Muscle of leg (tissue), 11 donors: ENCODE measurements around the gene RPS6KA5. TPM values are rescaled to one million over a fixed set of nuclear protein-coding genes. Genes with fewer than 3 reads are reported as not detected.

Experiments
- DNase-seq: peaks from one replicate; pipeline ENCODE4 v3.0.0; 2013
- H3K27ac ChIP-seq: one replicate; pipeline ENCODE4 v1.5.1; 2013; ENCODE audit warnings: mild to moderate bottlenecking, low read length, control low read depth
- H3K27me3 ChIP-seq: one replicate; pipeline ENCODE4 v1.6.1; 2013; ENCODE audit warnings: low read length; ENCODE audit not compliant: control insufficient read depth, insufficient read depth
- H3K36me3 ChIP-seq: one replicate; pipeline ENCODE4 v1.6.1; 2013; ENCODE audit warnings: low read length; ENCODE audit not compliant: control insufficient read depth, insufficient read depth
- H3K4me1 ChIP-seq: one replicate; pipeline ENCODE4 v1.6.1; 2013; ENCODE audit warnings: low read length; ENCODE audit not compliant: control insufficient read depth, insufficient read depth
- H3K4me3 ChIP-seq: one replicate; pipeline ENCODE4 v1.5.1; 2013; ENCODE audit warnings: low read length, control low read depth
- H3K9me3 ChIP-seq: replicated peaks from 2 replicates; pipeline ENCODE4 v1.6.1; 2013; ENCODE audit warnings: low read depth, low read length; ENCODE audit not compliant: control insufficient read depth
- WGBS: methylation state at CpG from one replicate; pipeline ENCODE4 v1.1.5; 2013; ENCODE audit warnings: missing lambda C conversion rate; ENCODE audit not compliant: insufficient coverage; 5-methylcytosine and 5-hydroxymethylcytosine counted together
- polyA plus RNA-seq, 8 donors: library from polyadenylated mRNA; unstranded; fragments of 120-200 nt; gene quantifications; one replicate each; pipeline versions ENCODE4 v1.2.1 to v1.2.3, GENCODE V29; 2013; ENCODE audit warnings: inconsistent platforms in 1 of 8, low replicate concordance in 1 of 8; ENCODE audit not compliant: insufficient read length in 8 of 8, insufficient read depth in 1 of 8
- total RNA-seq: library from RNA; stranded (reverse); fragments of 120-200 nt; gene quantifications from one replicate; pipeline ENCODE4 v1.2.4, GENCODE V29; 2013

RPS6KA5 gene
- total and polyA plus RNA-seq, 9 donors = 2.4 to 8.2 (median 6.7) TPM

GRCh38 chr14:90979515-90979914, 80.9 kb downstream of the RPS6KA5 start:
- Histone ChIP-seq H3K4me1 (peaks cover 3% of the 10 kb centered on the region), H3K9me3 (no peaks in the 10 kb centered on the region), H3K27me3 (no peaks in the 10 kb centered on the region), H3K27ac (peak overlapping the region; percentile 31), H3K4me3 (no peak overlapping the region), H3K36me3 (peaks cover 4% of the 10 kb centered on the region)
- 28% methylated on average over 4 of the region's 5 CpGs for WGBS
- DNase-seq = peak; percentile 89

GRCh38 chr14:90976101-90976500, 84.3 kb downstream of the RPS6KA5 start:
- Histone ChIP-seq H3K27ac (no peak overlapping the region), H3K36me3 (peaks cover 6% of the 10 kb centered on the region), H3K4me3 (no peak overlapping the region), H3K4me1 (peaks cover 3% of the 10 kb centered on the region), H3K9me3 (no peaks in the 10 kb centered on the region), H3K27me3 (no peaks in the 10 kb centered on the region)
- no peak for DNase-seq
- no CpG with 5 or more reads among the region's 3 CpGs for WGBS

- no peak for DNase-seq
- H3K36me3 ChIP-seq = peaks cover 4% of the 10 kb centered on the region
- no peaks in the 10 kb centered on the region for H3K27me3 ChIP-seq
- peaks cover 4% of the 10 kb centered on the region for H3K9me3 ChIP-seq
- no peaks in the 10 kb centered on the region for H3K4me1 ChIP-seq
- H3K27ac ChIP-seq = no peak overlapping the region
- no peak overlapping the region for H3K4me3 ChIP-seq
Observed at GRCh38 chr14:90971687-90972086, 88.8 kb downstream of the RPS6KA5 start.

- Histone ChIP-seq H3K27ac (peak overlapping the region; percentile 74), H3K9me3 (peaks cover 4% of the 10 kb centered on the region), H3K4me1 (no peaks in the 10 kb centered on the region), H3K27me3 (no peaks in the 10 kb centered on the region), H3K4me3 (no peak overlapping the region), H3K36me3 (peaks cover 4% of the 10 kb centered on the region)
- WGBS = no CpG with 5 or more reads among the region's 1 CpG
- DNase-seq = no peak
Observed at GRCh38 chr14:90970167-90970600, 90.3 kb downstream of the RPS6KA5 start.

- H3K4me3 ChIP-seq = peak overlapping the region; percentile 8
- no CpG with 5 or more reads among the region's 3 CpGs for WGBS
- H3K27ac ChIP-seq = peak overlapping the region; percentile 74
Observed at GRCh38 chr14:90969531-90970166, 90.8 kb downstream of the RPS6KA5 start.

GRCh38 chr14:90968025-90968424, 92.4 kb downstream of the RPS6KA5 start:
- no peaks in the 10 kb centered on the region for H3K36me3 ChIP-seq
- peak overlapping the region; percentile 9 for H3K27ac ChIP-seq
- H3K4me1 ChIP-seq = no peaks in the 10 kb centered on the region
- no peak overlapping the region for H3K4me3 ChIP-seq
- peaks cover 4% of the 10 kb centered on the region for H3K9me3 ChIP-seq
- peak; percentile 14 for DNase-seq
- 43% methylated on average over 1 of the region's 2 CpGs for WGBS
- H3K27me3 ChIP-seq = no peaks in the 10 kb centered on the region

More at GRCh38 chr14:90969531-90970166, 90.8 kb downstream of the RPS6KA5 start:
- H3K27me3 ChIP-seq = no peaks in the 10 kb centered on the region
- no peaks in the 10 kb centered on the region for H3K4me1 ChIP-seq
- H3K36me3 ChIP-seq = peaks cover 4% of the 10 kb centered on the region
- peaks cover 4% of the 10 kb centered on the region for H3K9me3 ChIP-seq
- peak; percentile 94 for DNase-seq

GRCh38 chr14:90966493-90966892, 93.9 kb downstream of the RPS6KA5 start:
- Histone ChIP-seq H3K27ac (no peak overlapping the region), H3K27me3 (no peaks in the 10 kb centered on the region), H3K4me3 (no peak overlapping the region), H3K4me1 (no peaks in the 10 kb centered on the region), H3K9me3 (peaks cover 4% of the 10 kb centered on the region), H3K36me3 (no peaks in the 10 kb centered on the region)
- WGBS = no CpG with 5 or more reads among the region's 3 CpGs
- no peak for DNase-seq

- no peaks in the 10 kb centered on the region for H3K4me1 ChIP-seq
- H3K27me3 ChIP-seq = no peaks in the 10 kb centered on the region
- DNase-seq = no peak
- H3K36me3 ChIP-seq = no peaks in the 10 kb centered on the region
- H3K4me3 ChIP-seq = no peak overlapping the region
- H3K9me3 ChIP-seq = peaks cover 4% of the 10 kb centered on the region
- 96% methylated on average over 2 of the region's 3 CpGs for WGBS
- no peak overlapping the region for H3K27ac ChIP-seq
Observed at GRCh38 chr14:90965765-90966164, 94.7 kb downstream of the RPS6KA5 start.

GRCh38 chr14:90963343-90963742, 97.1 kb downstream of the RPS6KA5 start:
- DNase-seq = no peak
- 100% methylated on average over 1 of the region's 4 CpGs for WGBS
- Histone ChIP-seq H3K36me3 (no peaks in the 10 kb centered on the region), H3K27ac (no peak overlapping the region), H3K9me3 (peaks cover 4% of the 10 kb centered on the region), H3K27me3 (no peaks in the 10 kb centered on the region), H3K4me3 (no peak overlapping the region), H3K4me1 (no peaks in the 10 kb centered on the region)

GRCh38 chr14:90962505-90963109, 97.8 kb downstream of the RPS6KA5 start:
- Histone ChIP-seq H3K27ac (no peak overlapping the region), H3K4me3 (no peak overlapping the region), H3K36me3 (no peaks in the 10 kb centered on the region), H3K27me3 (no peaks in the 10 kb centered on the region), H3K4me1 (no peaks in the 10 kb centered on the region), H3K9me3 (peaks cover 1% of the 10 kb centered on the region)
- 83% methylated on average over 1 of the region's 11 CpGs for WGBS
- DNase-seq = no peak
